Stimulated activated CD4-positive, alpha-beta T cell treated with anti-CD3 and anti-CD28 coated beads, Interleukin-2, amount 100 ng/mL, for 4 hours (primary cell): ENCODE data around the gene FAR1.

Experiments
- DNase-seq: peaks from one replicate; pipeline ENCODE4 v3.0.0-alpha.2; 2020; ENCODE audit warnings: low read depth

FAR1 gene

DNA sequence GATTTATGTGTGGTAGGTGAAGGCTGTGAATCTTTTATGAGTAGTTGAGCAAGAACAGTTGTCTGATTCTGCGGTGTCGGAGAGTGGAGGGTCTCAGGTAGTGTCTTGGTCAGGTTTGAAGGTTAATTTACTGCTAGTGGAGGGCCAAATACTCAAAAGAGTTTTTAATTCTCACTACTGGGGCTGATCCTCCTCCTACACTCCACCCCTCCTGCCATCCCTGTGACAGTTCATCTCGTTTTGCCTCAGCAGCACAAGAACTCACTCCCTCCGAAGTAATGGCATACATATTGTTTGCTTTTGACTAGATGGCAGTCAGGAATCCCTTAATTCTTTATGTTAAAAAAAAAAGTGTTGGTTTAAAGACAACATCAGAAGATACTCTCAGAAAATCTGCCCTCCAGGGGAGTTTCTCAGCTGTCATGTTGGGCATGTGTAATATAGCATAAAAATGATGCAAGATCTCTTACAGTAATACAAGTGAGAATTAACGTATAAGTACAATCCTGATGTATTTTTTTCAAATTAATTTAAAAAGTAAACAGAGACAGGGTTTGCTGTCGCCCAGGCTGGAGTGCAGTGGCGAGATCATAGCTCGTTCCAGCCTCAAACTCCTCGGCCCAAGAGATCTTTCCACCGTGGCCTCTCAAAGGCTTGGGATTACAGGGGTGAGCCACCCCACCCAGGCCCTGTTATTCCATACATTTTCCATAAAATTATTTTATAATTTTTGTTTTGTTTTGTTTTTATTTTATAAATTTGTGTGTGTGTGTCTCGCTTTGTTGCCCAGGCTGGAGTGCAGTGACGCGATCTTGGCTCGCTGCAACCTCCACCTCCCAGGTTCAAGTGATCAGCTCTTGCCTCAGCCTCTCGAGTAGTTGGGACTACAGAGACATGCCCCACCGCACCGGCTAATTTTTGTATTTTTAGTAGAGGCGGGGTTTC, 1.3 kb downstream of the FAR1 start:
- DNase-seq: no peak

DNA sequence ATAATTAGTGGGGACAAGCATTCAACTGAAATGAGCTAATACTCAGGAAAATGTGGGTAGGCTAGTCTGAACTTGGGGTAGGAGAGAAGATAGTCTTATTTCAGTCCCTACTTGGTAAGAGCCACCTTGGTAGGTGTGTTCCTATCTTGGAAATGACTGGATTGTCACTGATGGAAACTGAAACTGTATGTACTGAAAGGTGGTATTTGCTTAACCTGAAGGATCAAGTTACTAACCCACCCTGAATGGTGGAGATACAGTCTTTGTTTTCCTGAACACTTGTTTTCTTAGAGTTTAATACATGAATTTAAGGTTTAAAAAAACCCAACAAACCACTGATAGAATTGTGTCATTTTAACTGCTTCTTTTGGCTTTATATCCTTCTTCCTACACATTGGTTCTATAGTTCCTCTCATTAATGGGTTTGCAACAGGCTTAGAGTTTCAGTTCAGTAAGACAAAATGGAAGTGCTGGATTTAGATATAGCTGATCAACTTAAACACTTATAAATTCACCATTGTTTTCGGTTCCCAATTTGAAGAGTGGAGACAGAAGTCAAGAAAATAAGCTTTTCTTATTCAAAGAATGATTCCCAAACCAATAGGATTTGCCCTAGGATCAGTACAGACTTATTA, 4.2 kb downstream of the FAR1 start:
- no peak for DNase-seq

DNA sequence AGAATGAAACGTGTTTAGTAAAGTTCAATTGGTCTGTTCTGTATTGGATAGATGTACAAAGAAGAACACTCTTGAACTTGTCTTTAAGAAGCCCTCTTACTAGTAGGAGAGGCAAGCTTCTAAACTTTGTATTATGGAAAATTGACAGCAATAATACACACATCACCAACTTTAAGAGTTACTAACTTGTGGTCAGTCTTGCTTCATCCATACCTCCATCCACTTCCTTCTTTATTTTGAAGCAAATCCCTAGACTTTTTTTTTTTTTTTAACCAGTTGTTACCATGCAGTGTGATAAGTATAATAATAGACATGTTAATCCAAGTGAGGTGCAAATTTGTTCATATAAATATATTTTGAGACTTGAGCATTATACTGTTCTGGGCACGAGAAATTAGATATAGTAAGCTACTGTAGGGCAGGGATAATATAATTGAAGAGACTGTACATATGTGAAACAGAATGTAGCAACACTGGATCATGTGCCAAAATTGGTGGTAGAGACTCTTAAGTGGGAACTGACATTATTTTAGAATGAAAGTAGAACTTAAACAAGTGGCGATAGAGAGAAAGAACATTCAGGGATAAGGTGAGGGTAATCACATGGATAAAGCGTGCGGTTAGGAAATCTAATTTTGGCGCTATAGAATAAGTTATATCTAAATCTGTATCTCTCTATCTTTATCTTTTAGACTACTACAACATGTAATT, 6.5 kb downstream of the FAR1 start:
- no peak for DNase-seq

DNA sequence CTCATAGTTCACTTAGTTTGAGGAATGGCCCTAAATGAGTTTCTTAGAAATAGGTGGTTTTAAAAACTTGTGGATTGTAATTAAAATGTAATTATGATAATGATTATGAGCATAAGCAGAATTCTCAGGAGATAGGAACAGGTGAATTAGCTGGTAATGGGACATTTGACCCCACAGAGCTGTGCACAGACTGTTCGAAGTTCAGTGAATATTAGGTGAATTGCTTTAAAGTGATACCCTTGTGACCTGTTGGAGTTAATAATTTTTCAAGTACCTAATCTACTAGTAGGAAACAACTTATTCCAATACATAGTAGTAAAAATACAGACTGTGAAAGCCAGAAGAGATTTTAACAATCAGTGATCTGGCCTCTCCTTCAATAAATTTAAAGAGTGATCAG, 8.1 kb downstream of the FAR1 start:
- no peak for DNase-seq

DNA sequence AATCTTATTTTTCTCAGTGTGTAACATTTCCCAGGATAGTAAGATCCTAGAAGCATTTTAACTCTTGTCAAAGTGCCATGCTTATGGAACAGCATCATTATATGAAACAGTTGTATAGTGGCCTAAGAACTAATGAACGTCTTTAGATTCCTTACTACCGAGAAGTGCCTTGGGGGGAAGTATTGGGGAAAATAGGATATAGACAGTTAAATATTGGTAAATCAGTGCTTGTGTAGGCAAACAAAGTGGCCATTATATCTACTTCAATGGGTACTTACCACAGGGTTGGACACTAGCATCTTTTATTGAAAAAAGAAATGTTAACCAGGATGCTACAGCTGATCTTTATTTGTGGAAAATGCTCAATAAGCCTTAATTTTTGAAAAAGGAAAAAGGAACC, 11.3 kb downstream of the FAR1 start:
- DNase-seq: no peak

DNA sequence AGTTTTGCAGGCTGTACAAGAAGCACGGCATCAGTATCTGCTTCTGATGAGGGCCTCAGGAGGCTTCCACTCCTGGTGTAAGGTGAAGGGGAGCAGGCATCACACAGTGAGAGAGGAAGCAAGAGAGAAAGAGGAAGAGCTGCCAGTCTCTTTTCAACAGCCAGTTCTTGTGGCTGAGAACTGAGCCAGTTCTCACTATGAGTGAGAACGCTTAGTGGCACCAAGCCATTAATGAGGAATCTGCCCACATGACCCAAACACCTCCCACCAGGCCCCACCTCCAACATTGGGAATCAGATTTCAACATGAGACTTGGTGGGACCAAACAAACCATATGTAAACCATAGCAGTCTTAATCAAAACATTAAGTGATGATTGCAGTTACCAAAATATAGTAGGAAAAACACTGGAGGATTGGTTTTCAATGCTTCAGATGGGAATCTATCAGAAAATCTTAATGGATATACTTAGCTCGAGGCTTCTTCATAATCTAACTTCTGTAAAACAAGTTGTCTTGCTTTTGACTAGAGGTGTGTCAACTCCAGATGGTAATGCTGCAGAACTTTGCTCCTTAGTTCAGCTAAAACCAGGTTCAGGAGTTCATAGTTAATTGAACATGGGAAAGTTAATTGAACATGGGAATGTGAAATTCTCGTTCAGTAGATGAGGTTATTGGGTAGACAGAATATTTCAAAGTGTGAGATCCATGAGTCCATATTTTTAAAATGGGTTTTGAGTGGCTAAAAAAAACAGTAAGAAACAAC, 12.2 kb downstream of the FAR1 start:
- DNase-seq: no peak

DNA sequence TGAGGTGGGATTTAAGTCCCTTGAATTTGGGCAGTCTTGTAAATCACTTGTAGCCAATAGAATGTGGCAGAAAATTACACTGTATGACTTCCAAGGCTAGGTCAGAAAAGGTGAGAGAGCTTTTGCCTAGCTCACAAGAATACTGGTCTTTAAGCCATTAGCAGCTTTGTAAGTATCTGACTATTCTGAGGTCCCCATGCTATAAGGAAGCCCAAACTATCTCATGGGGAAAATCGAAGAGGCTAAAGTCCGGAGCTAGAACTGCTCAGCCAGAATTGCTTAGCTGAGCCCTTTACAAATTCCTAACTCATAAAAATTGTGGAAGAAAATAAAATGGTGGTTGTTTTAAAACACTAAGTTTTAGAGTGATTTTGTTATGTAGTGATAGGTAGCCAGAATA, 13.0 kb downstream of the FAR1 start:
- no peak for DNase-seq

DNA sequence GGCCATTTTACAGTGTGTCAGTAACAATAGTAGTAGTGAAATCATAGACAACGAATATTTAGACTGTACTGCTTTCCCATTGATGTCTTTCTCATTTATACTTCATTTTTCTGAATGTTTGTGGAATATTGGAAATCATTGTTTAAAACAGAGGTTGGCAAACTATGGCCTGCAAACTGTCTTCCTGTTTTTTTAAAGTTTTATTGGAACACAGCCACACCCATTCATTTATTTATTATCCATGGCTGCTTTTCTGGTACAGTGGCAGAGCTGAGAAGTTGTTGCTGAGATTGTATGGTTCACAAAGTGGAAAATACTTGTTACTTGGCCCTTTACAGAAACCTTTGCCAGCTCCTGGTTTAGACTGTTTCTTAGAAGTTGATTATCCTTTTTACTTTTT, 13.7 kb downstream of the FAR1 start:
- no peak for DNase-seq

GRCh38 chr11:13685461-13686108, 17.1 kb downstream of the FAR1 start:
- no peak for DNase-seq

DNA sequence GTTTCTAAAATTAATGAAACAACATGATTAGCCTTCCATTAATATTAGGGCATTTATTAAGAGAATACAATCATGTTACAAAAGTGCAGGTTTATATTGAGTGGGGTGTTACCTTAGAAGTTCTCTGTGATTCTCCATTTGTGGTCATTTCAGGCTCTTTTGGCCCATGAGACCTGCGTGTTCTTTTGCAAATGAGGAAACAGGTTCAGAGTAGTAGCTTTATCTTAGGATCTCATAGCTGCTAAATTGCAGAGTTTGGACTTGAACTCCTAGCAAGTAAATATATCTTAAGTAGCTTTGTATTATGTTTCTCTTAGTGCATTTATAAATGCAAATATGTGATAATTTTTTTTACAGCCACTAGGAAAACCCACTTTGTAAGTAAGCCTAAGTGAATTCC, 18.3 kb downstream of the FAR1 start:
- DNase-seq: no peak

DNA sequence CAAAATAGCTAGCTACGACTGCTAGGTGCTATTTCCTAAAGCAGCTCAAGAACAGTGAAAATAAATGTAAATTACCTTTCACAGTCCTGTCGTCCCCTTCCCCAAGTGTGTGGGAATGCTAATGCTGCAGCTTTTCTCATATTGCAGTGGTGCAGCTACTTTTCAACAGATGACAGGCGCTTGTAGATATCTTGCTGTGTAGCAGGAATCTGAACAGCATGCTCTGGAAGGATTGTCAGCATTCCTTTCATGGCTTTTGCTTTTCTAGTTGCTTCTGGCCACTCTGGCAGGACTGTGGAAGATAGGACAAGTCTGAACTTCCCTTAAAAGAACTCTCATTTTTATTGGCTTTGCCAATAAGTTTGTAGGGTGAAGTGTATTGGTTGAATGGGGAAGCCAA, 18.8 kb downstream of the FAR1 start:
- DNase-seq: no peak

- DNase-seq: no peak
Measured at GRCh38 chr11:13691286-13691899, 22.9 kb downstream of the FAR1 start.

DNA sequence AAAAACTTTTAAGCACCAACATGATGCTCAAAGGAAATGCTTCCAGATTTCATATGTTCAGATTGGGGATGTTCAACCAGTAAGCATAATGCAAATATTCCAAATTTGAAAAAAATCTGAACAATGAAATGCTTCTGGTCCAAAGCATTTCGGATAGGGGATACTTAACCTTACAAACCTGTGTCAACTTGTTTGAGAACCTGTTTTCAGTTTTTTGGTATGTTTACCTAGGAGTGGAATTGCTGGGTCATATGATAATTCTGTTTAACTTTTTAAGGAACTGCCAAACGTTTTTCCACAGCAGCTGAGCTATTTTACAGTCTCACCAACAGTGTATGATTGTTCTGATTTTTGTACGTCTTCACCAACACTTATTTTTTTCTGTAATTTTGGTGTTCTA, 23.7 kb downstream of the FAR1 start:
- DNase-seq: no peak

DNA sequence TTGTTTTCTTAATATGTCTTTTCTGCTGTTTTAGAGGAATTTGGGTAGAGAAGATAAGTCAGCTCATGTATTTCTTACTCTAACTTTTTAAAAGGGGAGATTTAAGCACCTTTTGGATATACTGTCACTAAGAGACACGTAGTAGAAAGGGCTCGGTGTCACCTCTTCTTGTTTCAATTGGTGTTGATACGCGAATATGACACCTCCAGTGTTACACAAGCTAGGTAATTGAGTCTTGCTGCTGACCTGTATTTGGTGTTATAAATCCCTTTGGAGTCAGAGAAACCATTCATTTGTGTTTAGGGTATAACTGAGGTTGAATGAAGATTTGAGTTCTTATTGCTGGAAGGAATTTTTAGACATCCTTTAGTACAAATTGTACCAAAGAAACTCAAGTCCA, 25.6 kb downstream of the FAR1 start:
- DNase-seq: no peak

- no peak for DNase-seq
Measured at GRCh38 chr11:13695886-13696285, 27.4 kb downstream of the FAR1 start.

DNA sequence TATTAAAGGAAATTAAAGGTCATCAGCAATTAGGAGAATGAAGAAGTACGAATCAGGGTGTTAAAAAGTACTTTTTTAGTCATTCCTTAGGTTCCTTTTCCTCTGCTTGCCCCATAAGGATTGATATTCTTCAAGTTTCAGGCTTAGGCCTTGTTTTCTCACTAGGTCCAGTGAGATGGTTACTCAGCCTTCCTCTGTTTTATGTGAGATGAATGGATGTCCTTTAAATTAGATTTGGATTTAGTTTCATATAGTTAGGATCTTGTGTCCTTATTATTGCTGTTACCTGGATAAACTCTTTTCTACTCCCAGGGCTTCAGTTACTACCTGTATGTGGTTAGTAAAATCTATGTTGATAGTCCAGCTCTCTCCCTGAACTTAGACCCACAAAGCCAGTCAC, 29.2 kb downstream of the FAR1 start:
- no peak for DNase-seq

DNA sequence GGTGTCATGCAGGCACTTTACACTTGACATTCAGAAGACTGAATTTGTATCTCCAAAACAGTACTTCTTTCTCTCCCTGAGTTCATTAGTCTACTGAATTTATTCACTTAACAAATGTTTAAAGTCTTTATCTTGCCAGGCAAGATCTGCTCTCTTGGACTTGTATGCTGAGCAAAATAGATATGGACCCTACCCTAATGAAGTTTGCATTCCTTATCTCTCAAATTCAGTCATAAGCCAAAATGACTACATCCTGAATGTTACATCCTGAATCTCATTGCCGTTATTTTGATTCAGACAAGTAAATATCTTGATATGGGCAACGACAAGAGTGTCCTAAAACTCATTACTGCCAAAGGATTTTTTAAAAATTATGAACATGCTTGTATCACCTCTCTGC, 29.7 kb downstream of the FAR1 start:
- no peak for DNase-seq

GRCh38 chr11:13699041-13699440, 30.6 kb downstream of the FAR1 start:
- DNase-seq: no peak

DNA sequence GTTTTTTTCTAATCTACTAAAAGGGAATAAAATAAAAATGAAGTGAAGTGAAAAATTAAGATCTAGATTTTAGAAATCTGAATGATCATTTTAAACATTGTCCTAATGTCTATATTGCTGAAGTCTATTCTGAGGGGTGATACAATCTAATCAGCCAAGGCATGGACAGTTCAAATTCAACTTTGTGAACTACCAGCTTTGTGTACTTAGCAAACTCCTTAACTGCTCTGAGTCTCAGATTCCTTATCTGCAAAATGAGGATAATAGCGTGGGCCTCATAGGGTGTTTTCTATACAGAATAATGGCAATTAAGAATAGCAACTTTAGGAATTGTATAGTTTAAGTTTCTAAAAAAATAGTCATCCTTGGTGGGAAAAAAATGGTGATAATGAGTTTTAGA, 31.4 kb downstream of the FAR1 start:
- DNase-seq: no peak

- DNase-seq: no peak
Measured at GRCh38 chr11:13701506-13701905, 33.0 kb downstream of the FAR1 start.

DNA sequence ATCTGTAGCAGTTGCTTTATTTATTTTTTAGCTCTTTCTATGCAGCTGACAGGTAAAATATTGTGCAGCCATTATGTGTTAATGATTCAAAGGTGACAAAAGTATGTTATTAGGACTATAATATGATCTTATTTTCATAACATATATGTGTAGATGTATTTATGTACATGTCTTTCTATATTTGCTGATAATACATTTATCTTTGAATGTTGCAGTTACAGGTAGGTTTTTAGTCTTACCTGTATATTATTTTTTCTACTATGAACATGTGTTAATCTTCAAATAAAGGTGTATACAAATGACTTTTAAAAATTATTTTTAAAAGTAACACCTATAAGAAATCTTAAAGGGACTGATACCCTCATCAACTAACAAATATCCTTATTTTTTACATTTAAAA, 33.6 kb downstream of the FAR1 start:
- DNase-seq: no peak
